Posterior vena cava (tissue), 2 donors: ENCODE data around the gene MARF1. TPM values are rescaled to one million over a fixed set of nuclear protein-coding genes. Genes with fewer than 3 reads are reported as not detected.
"Not testable (repeated sequence)": the region's sequence is repeated elsewhere in the genome, so short reads cannot be mapped to it uniquely, and the experiment has no call there.

Experiments used
- DNase-seq: peaks from one replicate; pipeline ENCODE4 v3.0.0-alpha.2; 2020; ENCODE audit warnings: low spot score
- intact Hi-C, 2 donors: fragments of 100-400 bp; cut with DNase I; formaldehyde crosslinking; loops; one replicate each; pipeline versions ENCODE4 v1.14.1 to v1.14.2; 2022 to 2023
- long read RNA-seq, 2 donors: library from polyadenylated mRNA; unstranded; transcript quantifications; one replicate each; pipeline ENCODE4 v2.0.0, GENCODE V29; 2020 to 2021
- total RNA-seq, 2 donors: library from RNA; stranded (reverse); fragmentation: NEBNext Ultra II Directional; extraction: Animal tissue kit (Norgen Biotek cat#: 25700); gene quantifications; one replicate each; pipeline ENCODE4 v1.2.1, GENCODE V29; 2021
- donor health status: DM: yes; HTN: yes; CAD: no.
- donor health status: DM: yes; HTN: yes; CAD: no.

The MARF1 gene
- 10 to 100 TPM; 58.3 to 60.6 TPM for total RNA-seq
- long read RNA-seq, donor 1, partial matches to known transcripts: 4 of 8 reads
- long read RNA-seq, donor 1, other reads (novel, unspliced or antisense): 3 of 8 reads
- long read RNA-seq, donor 2, partial matches to known transcripts: 2 of 7 reads
- long read RNA-seq, donor 2, other reads (novel, unspliced or antisense): 5 of 7 reads

GRCh38 chr16:15643048-15643945, at the start of gene MARF1:
TSS of gene MARF1 (minus strand) at chr16:15643154. CDS start at chr16:15639233, 3,921 bp downstream.
- intact Hi-C loops: no loop called here
- DNase-seq: peak; percentile 100

DNA sequence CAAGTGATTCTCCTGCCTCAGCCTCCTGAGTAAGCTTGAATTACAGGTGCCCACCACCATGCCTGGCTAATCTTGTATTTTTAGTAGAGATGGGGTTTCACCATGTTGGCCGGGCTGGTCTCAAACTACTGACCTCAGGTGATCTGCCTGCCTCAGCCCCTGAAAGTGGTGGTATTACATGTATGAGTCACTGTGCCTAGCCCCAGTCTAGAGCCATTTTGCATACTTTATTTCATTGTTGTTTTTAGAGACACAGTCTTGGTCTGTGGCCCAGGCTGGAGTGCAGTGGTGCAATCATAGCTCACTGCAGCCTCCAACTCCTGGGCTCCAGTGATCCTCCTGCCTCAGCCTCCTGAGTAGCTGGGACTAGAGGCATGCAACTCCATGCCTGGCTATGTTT, 49.6 kb upstream of the MARF1 start:
- intact Hi-C loops, DNase-seq: not testable (repeated sequence)

- intact Hi-C loops: no loop called here
- no peak for DNase-seq
These were observed 48.1 kb upstream of the MARF1 start for GRCh38 chr16:15691046-15691445.

DNA sequence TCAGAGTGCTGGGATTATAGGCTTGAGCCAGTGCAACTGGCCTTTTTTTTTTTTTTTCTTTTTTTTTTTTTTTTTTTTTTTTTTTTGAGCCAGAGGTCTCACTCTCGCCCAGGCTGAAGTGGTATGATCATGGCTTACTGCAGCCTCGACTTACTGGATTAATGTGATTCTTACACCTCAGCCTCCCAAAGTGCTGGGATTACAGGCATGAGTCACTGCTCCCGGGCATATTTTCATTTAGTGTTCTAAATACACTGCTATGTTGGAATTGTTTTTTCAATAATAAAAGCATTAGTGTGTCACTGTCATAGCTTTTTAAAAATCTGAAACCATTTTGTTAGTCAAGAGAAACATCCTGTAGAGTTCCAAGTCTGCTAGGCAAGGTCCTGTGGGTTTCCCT, 47.3 kb upstream of the MARF1 start:
- intact Hi-C loops: no loop called here
- DNase-seq: no peak

GRCh38 chr16:15689290-15689689, 46.3 kb upstream of the MARF1 start:
- intact Hi-C loops: no loop called here
- no peak for DNase-seq

DNA sequence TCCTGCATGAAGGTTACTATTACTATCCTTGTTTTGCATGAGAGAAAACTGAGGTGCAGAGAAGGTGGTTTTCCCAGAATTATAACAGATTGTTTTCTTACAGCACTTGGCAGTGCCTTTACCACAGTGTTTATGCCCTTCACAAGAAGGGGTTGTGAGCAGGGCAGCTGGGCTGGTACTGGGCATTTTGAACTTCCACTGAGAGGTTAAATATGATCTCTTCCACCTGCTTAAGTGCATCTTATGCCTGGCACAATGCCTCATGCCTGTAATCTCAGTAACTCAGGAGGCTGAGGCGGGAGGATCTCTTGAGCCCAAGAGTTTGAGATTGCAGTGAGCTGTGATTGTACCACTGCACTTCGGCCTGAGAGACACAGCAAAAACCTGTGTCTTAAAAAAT, 43.3 kb upstream of the MARF1 start:
- intact Hi-C loops: no loop called here
- DNase-seq: no peak

GRCh38 chr16:15682105-15682570, 39.2 kb upstream of the MARF1 start:
- DNase-seq: peak; percentile 82
- intact Hi-C loops: no loop called here

DNA sequence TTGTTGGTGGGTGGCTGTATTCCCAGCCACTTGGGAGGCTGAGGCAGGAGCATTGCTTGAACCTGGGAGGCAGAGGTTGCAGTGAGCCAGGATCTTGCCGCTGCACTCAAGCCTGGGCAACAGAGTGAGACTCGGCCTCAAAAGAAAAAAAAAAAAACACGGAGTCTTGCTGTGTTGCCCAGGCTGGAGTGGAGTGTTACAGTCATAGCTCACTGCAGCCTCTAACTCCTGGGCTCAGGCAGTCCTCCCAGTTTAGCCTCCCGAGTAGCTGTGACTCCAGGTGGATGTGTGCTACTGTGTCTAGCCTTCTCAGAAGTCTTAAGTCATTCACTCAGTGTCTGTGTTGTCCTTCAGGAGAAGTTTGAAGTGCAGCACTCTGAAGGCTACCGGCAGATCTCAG, 34.5 kb upstream of the MARF1 start:
- DNase-seq: no peak
- intact Hi-C loops: no loop called here

DNA sequence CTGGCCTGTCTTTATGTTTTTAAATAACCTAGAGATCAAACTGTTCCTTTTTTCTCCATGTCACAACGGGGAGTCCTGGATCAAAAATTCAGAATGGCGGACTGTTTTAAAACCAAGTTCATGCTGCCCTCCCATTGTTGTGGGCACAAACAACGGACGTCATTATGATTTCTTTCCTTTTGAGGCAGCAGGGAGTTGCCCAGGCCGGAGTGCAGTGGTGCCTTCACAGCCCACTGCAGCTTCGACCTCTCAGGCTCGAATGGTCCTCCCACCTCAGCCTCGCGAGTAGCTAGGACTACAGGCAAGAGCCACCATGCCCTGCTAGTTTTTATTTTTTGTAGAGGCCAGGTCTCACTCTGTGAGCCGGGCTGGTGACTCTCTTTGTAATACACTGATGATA, 33.6 kb upstream of the MARF1 start:
- no peak for DNase-seq
- intact Hi-C loops: no loop called here

GRCh38 chr16:15674571-15674970, 31.6 kb upstream of the MARF1 start:
- no peak for DNase-seq
- intact Hi-C loops: no loop called here

DNA sequence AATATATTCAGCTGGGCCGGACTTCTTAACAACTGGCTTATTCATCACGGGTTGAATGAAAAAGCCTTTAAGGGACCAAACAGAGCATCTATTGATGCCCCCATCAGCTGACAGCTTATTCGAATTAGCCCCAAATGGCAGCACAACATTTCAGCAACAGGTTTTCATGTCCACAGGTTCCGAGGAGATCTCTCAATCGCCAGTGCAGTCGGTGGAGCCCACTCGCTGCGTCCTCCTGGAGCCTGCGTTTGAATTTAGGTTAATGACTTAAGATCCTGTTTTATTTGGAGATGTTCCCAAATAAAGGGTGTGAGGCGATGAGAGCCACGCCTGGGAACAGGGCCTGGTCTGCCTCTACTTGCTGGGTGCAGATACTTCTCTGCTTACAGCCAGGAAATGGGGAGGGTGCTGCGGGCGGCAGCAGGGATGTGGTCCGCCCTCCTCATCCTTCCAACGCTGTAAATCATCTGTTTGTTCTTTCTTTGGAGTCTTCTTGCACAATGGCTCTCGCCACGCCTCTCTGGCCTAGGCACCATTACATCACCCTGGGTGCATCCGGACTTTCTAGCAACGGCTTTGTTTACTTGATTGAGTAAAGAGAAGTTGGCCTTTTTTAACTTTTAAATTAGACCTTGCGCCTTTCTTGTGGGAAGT, 29.7 kb upstream of the MARF1 start:
- intact Hi-C loops: no loop called here
- DNase-seq: peak; percentile 97

- DNase-seq, intact Hi-C loops: not testable (repeated sequence)
These were observed 29.2 kb upstream of the MARF1 start for GRCh38 chr16:15672127-15672513.

DNA sequence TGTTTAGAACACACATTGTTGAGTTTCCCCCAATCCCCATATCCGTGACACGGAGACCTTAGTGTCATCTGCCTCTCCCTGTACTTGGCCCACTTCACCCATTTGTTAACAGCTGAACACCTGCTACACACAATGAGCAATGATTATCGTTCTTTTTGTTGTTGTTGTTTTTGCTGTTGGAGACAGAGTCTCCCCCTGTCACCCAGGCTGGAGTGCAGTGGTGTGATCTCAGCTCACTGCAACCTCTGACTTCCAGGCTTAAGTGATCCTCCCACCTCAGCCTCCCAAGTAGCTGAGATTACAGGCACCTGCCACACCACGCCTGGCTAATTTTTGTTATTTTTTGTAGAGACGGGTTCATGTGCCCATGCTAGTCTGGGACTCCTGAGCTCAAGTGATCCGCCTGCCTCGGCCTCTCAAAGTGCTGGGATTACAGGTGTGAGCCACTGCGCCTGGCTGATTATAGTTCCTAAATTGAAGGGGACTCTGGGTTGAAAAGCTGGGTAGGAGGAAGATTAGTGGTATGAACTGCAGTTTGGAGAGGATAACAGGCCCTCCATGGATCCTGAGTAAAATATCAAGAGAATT, 28.7 kb upstream of the MARF1 start:
- intact Hi-C loops: no loop called here
- DNase-seq: no peak

GRCh38 chr16:15667091-15667742, 24.3 kb upstream of the MARF1 start:
- no peak for DNase-seq

GRCh38 chr16:15665107-15665506, 22.2 kb upstream of the MARF1 start:
- no peak for DNase-seq
- intact Hi-C loops: no loop called here

More at GRCh38 chr16:15667091-15667742, 24.3 kb upstream of the MARF1 start:
- intact Hi-C loops: no loop called here

DNA sequence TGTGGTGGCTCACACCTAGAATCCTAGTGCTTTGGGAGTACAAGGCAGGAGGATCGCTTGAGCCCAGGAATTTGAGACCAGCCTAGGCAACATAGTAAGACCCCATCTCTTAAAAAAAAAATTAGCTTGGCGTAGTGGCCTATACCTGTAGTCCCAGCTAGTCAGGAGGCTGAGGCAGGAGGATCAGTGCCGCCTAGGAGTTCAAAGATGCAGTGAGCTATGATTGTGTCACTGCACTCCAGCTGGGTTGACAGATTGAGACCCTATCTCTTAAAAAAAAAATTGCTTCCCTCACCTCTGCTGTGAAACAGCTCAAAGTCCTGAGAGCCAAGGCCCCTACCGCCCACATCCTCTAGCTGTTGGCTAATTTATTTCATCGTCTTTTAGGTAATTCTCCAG, 17.2 kb upstream of the MARF1 start:
- DNase-seq: no peak
- intact Hi-C loops: no loop called here

- intact Hi-C loops: no loop called here
- no peak for DNase-seq
These were observed 15.6 kb upstream of the MARF1 start for GRCh38 chr16:15658556-15658955.

DNA sequence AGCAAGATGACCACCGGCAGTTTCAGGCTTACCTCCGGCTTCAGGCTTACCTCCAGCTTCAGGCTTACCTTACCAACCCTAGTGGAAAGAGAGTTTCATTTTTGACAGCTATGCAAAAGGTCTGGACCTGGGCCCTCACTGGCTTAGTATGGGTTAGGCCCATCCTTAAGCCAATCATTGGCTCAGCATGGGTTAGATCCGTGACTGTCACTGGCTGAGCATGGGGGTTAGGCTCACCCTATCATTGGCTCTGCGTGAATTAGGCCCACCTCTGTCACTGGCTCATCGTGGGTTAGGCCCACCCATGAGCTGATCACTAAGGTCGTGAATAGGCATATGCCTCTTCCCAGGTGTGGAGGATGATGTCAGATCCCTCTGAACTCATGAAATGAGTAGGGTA, 15.2 kb upstream of the MARF1 start:
- intact Hi-C loops: no loop called here
- no peak for DNase-seq

GRCh38 chr16:15655561-15655960, 12.6 kb upstream of the MARF1 start:
- intact Hi-C loops, DNase-seq: not testable (repeated sequence)
